NCI-H1105 (cell line): ENCODE data around the gene CD300LD.
"Not testable (repeated sequence)": the region's sequence is repeated elsewhere in the genome, so short reads cannot be mapped to it uniquely, and the experiment has no call there.

Experiments used
- DNase-seq: peaks from one replicate; lab custom pipeline; 2025; lab: John Stamatoyannopoulos, UW

Gene CD300LD

DNA sequence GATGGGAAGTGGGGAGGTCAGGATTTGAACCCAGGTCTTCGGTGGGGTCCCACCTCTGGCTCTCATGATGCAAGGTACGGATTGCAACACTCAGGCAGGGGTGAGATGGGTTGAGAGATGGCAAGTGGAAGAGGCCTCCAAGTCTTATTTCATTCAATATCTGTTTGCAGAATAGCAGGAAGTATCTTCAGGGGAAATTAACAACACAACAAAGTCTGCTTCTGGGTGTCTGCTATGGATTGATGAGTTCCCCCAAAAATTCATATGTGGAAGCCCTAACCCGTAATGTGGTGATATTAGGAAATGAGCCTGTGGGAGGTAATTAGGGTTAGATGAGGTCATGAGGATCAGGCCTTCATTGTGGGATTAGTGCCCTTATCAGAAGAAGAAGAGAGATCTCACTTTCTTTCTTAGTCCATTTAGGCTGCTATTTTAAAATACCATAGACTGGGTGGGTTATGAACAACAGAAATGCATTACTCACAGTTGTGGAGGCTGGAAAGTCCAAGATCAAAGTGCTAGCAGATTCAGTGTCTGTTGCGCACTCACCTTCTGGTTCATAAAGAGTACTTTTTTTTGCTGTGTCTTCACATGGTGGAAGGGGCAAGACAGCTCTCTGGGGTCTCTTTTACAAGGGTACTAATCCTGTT is 20.3 kb downstream of the CD300LD start:
- no peak for DNase-seq

DNA sequence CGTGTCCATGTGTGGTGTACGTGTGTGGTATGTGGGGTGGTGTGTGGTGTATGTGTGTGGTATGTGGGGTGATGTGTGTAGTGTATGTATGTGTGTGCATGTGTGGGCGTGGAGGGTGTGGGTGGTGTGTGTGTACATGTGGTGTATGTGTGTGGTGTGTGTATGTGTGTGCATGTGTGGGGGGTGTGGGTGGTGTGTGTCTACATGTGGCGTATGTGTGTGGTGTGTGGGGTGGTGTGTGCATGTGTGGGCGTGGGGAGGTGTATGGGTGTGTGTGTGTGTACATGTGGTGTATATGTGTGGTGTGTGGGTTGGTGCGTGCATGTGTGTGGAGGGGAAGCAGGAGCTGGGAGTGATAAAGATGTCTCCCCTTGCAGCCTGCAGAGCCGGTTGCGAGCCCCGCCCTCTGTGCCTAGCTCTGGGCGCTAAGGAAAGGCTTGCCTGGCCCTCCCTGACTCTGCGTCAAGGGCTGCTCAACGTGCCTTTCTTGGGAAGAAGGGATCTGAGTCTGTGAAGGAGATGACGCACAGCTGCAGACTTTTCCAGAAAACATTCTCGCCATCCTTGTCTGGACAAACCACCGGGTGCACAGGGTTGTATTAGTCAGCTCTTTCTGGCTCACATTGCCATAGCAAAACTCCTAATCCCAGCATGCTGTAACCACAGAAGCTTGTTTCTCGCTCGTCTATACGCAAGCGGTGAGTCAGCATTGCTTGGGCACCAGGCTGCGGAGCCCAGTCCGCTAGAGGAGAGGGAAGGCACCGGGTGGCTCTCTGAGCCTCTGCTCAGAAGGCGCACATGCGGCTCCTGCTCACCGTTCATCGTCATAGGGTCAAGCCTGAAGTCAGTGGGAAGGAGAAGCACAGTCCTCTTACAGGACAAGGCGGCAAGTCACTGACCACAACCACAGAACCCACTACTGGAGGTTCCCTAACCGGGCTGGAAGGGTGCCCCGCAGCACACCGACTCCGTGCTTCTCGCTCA is 22.8 kb downstream of the CD300LD start:
- no peak for DNase-seq

DNA sequence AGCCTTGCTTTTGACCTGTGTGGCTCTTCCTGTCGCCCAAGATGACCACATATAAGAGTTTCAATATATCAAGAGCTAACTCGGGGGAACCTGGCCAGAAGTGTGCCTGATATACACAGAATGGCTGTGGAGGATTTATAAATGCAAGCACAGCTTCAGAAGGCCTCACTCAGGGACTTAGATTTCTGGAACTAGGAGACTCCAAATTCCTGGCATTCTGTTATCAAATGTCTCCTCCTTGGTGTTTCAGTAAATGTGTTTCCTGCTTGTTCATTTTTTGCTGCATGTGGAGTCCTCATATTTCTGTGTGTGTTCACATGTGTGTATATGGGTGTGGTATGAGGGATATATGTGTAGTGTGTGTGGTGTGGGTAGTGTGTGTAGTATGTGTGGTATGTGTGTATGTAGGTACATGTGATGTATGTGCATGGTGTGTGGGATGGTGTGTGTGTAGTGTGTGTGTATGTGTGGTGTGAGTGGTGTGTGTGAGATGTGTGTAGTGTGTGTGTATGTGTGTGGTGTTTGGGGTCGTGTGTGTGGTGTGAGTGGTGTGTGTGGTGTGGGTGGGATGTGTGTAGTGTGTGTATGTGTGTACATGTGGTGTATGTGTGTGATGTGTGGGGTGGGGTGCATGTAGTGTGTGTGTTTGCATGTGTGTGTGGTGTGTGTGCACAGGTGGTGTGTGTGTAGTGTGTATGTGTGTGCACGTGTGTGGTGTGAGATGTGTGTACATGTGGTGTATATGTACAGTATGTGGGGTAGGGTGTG is 23.8 kb downstream of the CD300LD start:
- DNase-seq: no peak

DNA sequence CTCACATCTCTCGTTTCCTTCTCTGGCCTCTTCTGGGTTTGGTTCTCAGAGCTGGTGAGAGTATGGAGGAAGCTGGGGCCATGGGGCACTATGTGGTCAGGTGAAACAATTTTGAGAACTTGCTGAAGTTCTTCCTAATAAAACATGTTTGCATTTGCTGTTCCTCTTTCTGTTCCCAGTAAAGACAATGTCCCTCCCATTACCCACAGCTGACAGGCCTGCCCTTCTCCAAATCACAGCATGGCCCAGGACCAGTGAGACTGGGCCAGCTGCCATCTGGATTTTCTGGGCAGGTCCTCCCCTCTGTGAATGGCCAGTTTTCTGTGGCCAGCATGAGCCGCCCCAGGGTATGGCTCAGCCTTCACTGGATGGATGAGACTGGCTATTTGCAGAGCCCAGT is 24.7 kb downstream of the CD300LD start, which contains the start of gene CD300H:
CD300H (minus strand) TSS at position 113 of the 400 bp plus-strand sequence.
- DNase-seq: no peak

DNA sequence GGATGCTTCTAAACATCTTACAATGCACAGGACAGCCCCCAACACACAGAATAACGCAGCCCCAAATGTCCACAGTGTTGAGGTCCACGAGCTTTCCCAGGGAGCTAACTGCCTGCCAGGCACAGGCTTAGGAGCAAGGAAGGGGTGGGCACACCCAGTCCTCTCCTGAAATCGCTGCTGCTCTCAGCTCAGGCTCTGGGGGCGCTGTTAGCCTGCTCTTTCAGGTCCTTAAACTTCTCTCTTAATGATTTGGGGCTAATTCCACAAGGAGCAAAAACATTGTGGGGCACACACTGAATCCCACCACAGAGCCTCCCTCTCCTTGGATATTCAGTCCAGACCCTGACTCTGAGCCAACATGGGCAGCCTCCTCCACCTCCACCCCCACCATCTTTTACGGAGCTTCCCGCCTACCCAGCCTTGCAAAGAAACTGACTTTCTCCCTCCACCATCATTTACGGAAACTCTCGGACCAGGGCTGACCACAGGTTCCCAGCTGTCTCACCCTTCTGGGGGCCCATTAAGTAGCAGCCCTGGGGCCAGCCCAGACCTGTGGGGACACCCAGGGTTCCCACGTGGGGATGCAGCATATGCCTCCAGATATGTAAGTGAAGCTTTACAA is 25.8 kb downstream of the CD300LD start:
- no peak for DNase-seq

DNA sequence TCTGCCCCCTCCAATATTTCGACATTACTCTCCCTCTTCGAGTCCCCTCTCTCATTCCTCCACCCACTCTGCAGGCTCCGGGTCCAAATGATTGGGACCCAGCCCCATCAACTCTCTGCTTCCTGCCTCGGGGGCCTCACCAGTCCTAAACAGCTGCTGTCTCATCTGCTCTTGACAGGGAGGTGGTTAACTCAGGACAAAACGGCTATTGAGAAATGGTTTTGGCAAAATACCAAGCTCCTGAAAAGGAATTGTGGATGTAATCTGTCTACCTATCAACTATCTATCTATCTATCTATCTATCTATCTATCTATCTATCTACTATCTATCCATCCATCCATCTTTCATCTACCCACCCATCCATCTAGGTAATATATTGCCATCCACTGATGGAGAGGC is 27.0 kb downstream of the CD300LD start:
- no peak for DNase-seq

DNA sequence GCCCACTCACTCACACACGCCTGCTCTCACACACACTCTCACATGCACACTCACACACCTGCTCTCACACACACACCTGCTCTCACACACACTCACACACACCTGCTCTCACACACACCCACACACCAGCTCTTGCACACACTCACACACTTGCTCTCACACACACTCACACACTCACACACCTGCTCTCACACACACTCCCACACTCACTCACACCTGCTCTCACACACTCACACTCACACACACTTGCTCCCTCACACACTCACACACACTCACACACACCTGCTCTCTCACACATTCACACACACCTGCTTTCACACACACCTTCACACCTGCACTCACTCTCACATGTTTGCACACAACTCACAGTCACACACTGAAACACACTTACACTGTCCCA is 28.7 kb downstream of the CD300LD start:
- DNase-seq: no peak

DNA sequence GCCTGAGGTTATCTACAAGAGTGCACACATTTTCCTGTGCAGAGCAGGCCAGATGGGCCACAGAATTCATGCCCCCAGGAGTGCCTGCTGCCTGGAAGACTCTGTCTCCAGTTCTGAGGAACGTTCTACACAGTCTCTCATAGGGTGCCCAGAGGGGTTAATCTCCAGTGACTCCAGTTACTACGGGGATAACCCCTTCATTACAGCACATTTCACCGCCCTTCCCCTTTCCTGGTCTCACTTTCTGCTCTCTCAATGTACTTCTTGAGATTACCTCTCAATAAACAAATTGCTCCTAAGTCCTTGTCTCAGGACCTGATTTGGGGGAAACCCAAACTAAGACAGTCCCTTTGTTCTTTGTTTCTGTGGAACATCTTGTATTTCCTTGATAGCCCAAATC is 30.5 kb downstream of the CD300LD start:
- no peak for DNase-seq

DNA sequence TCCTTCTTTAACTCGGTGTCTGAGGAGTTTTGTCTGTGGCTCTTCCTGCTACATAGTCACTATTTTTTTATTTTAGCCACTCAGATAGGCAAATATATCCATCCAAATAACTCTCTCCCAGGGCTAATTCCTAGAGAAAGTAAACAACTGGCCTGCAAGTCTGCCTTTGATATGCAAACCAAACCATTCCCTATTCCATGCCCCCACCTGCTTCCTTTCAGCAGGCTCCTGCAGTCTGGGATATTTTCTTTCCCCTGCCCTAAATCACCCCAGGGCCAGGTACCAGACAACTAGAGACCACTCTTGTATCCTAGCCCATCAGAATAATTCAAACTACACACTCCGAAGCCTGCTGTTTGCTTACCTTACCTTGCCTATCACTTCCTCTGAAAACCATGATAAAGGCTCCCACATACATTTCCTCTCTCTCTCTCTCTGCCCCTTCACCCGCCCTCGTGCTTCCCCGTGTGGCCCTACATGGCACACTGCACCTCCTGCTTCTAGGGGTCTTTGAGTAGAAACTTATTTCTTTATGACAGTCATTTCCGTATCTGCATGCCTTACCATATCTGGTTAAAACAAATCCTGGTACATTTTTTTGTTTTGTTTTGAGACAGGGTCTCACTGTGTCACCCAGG is 33.1 kb downstream of the CD300LD start:
- DNase-seq: no peak

DNA sequence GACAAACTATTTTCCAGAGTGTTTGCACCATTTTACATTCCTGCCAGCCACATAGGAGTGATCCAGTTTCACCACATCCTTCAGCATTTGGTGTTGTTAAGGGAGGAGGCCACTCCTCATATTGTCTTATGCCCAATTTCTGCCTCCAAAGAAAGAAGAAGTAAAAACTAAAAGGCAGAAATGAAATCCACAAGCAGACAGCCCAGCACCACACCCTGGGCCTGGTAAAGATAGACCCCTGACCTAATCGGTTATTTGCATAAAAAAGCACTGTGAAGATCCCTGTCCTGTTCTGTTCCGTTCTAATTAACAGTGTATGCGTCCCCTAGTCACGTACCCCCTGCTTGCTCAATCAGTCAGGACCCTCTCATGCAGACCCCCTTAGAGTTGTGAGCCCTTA is 33.7 kb downstream of the CD300LD start:
- DNase-seq: not testable (repeated sequence)

DNA sequence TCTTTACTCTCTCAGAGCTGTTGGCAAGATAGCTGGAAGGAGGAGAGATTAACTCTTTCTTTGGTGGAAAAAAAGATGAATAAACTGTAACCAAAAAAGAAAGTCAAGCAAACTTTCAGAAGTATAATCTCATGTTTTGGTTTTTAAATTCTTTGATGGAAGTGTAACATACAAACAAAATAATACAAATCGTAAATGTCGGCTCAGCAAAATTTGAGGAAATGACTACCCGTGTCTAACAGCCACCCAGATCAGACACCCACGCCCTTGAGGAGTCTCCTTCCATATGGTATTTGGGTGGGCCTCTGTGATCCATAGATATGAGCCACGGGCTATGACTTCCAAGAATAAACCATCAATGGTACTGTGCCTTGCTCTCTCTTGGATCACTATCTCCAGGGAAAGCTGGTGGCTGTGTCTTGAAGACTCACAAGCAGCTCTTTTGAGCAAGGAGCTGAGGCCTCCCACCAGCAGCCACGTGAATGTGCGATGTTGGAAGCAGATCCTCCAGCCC is 36.6 kb downstream of the CD300LD start:
- DNase-seq: no peak

DNA sequence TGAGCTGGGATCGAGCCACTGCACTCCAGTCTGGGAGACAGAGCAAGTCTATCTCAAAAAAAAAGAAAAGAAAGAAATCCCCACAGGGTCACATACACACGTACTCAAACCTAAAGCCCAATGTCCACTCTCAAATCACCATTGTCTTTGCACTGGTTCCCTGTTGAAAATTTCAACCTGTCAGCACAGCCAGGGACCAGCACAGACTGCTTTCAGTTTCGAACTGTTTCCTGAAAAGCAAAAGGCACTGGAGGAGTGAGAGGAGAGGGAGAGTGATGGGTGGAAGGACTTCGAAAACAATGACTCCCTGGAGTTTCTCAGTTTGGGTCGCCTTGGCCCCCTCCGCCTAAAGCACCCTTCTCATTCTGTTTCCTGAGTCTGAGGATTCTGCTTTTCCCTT is 37.2 kb downstream of the CD300LD start:
- DNase-seq: no peak

DNA sequence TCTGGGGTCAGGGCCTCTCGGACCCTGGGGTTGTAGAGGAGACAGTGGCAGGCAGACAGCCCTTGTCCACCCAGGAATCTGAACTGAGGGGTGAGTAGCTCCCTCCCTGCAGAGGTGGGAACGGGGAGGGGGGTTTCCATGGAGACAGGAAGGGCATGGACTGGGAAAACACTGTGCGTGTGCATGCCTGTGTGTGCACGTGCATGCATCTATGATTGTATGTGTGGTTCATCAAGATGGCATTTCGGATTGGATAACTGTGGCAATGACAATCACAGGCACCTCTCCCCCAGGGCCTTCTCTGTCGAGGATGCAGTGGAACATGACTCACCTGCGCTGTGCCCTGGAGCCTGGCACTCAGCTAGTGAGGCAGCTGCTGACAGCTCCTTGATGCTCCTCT is 40.0 kb downstream of the CD300LD start:
- DNase-seq: no peak

DNA sequence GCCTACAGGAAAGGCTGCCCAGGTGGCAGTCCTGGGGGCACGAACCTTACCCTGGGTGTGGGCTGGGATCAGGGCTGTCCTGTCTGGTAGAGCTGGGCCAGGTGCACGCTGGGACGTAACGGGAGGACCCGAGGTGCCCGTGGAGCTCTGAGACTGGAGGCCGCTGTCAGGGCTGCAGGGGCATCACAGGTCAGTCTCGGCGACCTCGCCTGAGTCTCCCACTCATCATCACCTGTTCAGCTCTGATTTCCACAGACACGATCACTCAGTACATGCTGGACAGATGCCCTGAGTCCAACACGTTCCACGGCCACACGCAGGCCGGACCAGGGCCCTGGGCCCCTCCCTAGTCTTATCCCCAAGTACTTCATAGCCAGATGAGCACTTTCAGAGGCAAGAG is 41.5 kb downstream of the CD300LD start:
- no peak for DNase-seq

DNA sequence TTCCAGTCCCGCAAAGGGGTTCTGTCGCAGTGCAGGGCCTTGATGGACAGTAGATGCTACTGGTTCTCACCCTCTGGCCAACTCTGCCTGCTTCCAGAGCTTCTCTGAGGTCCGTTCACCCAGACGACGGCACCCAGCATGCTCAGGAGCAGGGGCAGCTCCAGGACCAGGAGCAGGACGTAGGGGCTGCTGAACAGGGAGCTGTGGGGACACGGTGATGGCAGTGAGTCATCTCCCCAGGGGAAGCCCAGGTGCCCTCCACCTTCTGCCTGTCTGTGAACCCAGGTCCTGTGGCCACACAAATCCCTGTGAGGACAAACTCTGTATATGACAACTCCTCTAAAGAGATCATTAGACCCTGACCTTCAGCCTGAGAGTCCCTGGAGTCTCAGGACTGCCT is 42.7 kb downstream of the CD300LD start:
- no peak for DNase-seq

DNA sequence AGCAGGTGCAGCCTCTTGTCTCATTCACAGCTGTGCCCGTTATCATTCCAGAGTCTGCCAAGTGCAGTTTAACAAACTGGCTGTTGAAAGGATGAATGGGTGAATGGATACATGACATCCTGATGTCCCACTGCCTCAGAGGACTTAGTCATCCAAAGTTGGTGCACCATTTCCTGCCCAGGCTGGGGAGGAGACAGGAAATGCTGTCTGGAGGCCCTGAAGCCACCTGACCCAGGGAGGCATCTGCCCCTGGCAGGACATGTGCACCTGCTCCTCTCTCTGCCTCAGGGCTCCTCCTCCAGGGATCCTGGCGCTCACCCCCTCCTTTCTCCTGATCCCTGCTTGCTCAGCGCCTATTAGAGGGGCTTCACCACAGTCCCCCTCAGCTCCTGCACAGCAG is 44.3 kb downstream of the CD300LD start:
- DNase-seq: no peak

DNA sequence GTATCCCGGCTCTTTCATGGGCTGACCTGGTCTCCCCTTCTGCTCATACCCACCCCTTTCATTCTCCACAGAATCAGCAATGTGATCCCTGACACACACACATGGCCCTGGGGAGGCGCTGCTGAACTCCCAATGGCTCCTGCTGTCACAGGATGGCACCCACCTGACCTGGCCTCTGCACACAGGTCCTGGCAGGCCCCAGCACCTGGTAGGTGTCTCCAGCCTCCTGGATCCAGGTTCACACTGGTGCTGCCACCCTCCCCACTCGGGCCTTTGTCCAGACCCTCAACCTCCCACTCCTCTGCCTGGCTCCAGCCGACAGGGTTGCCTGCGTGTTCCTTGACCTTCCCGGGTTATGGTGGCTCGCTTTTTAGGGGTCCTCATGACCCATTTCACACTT is 44.8 kb downstream of the CD300LD start:
- no peak for DNase-seq

DNA sequence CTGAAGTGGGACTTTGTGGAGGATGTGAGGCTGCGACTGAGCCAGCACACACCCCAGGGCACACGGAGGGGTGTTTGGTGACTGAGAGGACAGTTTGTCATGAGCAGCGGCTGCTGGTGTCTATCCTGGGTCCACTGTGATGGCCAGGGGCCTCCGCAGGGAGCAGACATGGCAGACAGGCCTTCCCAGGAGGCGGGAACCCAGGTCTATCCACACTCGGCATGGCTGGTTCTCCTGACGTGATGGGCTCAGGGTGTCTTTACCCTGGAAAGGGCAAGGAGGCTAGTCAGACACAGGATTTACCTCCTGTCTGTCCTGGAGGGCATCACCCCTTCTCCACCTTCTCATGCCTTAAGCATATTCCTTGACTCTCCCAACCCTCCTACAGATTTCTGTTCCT is 45.5 kb downstream of the CD300LD start:
- DNase-seq: no peak

DNA sequence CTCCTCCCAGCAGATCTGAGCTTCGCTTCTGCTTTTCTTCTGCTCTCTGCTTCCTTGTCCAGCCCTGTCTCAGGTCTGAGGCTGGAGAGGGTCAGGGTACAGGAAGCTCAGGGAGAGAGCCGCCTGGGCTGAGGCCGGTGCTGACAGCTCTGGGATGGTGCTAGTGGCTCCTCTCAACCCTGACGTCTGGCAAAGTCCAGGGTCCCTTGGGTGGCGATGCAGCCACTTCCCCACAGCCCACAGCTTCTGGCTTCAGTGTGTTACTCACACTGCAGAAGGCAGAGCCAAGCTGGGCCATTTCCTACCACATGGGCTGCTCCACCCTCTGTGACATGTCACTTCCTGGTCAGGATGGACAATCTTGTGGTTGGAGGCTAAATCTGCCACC is 46.2 kb downstream of the CD300LD start, which contains the start of gene CD300C:
CD300C (minus strand) TSS at position 273 of the 388 bp plus-strand sequence. CDS start 333 bp downstream, outside the sequence.
- no peak for DNase-seq

DNA sequence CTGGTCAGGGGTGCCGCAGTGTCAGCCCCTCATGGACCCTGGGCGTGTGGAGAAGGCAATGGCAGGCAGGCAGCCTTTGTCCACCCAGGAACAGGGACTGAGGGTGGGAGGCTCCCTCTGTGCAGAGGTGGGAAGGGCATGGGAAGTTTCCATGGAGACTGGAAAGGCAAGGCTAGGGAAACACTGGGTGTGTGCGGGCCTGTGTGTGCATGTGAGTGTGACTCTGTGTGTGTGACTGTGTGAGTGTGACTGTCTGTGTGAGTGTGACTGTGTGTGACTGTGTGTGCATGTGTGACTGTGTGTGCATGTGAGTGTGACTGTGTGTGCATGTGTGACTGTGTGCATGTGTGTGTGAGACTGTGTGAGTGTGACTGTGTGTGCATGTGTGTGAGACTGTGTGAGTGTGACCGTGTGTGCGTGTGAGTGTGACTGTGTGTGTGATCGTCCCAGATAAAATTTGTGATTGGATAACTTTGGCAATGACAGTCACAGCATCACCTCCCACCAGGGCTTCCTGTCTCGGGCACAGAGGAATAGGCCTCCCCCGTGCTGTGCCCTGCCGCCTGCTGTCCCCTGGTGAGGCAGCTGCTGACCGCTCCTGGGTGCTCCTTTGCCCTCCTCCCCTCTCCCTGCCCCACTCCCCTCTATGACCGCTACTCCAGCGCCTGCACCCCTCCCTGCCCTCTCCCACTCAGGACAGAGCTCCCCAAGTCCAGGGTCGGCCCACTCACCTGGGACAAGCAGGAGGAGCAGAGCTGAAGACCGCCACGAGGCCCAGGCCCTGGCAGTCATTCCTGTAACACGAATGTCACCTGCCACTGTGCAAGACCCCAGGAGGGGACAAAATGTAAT is 46.9 kb downstream of the CD300LD start:
- no peak for DNase-seq
